GM19023 (cell line): Measurements from ENCODE around the gene PTPRM.

Source experiments
- ATAC-seq: cut with Tn5 transposase; IDR thresholded peaks from one replicate; pipeline ENCODE4 v1.9.1; 2021; ENCODE audit warnings: mild to moderate bottlenecking, moderate library complexity; ENCODE audit not compliant: unreplicated experiment

The PTPRM gene

DNA sequence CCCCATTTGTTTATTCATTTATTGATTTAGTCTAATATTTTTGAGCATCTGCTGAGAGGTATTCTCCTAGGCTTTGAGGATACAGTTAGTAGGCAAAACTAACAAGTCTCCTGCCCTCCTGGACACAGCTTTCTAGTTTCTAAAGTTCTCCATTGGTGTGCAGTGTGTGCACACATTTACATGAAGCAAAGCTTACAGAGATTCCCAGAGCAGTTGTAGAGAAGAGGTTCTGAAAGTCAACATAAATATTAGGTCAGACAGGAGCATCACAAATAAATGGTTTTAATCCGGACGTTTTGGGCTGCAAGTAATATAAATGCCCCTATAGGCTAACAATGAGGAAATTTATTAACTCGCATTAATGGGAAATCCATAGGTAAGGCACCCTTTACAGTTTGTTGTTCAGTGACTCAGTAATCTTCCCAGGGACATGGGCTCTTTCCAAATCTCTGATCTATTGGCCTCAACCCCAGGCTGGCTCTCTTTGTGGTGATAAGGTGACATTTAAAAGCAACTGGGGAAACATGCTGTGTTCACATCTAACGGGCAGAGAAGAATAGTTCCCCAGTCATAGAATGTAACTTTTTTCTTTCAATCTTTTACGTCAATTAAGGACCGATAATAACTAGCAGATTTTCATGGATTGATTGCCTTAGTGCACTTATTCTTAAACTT, 407.2 kb downstream of the PTPRM start:
- no peak for ATAC-seq

DNA sequence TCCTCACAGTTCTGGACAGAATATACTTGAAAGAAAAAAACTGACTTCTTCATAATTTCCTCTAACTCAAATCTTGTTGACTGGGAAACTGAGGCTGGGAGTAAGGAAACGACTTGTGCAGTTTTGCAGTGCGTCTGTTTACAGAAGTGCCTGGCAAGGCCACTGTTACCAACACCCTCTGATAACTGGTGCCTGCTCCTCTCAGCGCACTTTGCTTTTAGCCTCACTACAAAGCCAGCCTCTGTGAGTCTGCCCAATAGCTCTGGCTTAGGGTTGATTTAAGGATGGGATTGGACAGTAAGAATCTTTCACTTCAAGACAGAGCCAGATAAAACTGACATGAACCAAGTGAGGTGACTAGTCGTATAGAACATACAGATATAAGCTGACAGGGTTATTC, 410.8 kb downstream of the PTPRM start:
- no peak for ATAC-seq

DNA sequence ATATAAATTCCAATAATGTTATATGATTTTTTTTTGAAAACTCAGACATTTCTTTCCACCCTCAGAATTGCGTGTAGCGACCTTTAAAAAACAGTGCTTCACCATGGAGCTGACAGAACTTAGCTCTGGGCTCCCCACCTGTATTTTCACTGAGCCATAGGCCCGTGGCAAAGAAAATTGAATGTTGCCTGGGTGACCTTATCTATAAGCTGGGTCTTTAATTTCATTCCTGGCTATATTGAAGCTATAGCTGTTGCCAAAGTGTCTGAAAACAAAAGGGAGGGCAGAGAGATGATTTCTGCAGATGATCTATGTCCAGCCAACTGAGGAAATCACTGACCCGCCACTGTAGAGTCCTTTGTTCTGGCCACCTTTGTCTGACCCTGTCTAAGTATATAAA, 411.7 kb downstream of the PTPRM start:
- ATAC-seq = no peak

DNA sequence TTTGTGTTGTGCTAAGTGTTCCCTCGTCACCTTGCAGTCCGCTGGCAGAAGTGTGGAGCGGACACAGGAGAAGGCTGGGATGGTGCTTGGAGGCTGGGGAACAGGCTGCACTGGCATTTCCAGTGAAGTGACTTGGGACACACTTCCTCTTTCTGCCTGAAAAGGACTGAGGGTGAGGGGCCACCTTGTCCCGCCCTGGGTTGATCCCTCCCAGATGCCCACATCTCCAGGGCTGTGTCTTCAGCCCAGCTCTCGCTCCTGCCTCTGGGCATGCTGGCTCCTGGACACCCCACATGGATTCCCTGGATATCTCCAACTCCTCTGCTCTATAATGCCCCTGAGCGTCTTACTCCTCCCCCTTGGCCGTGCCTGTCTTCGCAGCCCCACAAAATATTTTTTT, 412.6 kb downstream of the PTPRM start:
- ATAC-seq = no peak

DNA sequence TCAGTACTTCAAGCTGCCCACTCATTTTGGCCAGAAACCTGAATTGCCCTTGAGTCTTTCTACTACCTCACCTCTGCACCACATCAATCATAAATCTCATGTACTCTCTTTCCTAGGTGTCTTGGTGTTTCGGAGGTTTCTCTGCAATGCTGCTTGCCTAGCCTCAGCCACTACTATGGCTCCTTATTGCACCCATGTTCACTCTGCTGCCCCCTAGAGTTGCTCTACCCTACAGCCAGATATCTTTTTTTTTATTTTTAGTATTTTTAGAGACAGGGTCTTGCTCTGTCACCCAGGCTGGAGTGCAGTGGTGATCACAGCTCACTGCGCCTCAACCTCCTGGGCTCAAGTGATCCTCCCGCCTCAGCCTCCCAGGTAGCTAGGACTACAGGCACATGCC, 413.0 kb downstream of the PTPRM start:
- no peak for ATAC-seq

DNA sequence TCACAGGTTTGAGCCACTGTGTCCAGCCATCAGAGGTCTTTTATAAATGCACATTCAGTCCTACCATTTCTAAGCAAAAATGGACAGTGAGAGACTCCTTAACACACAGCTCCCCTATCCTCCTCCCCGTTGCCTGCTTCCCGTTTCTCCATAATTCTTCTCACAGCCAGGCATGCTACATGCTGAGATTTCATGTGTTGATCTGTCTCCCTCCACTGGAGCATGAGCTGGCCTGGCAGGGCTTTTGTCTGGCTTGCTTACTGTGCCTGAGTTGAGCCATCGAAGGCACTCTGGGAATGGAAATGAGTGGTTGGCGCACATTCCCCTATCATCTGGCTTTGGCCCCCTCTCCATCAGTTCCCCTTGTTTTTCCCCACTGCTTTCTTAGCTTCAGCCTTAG, 413.5 kb downstream of the PTPRM start:
- ATAC-seq = no peak

DNA sequence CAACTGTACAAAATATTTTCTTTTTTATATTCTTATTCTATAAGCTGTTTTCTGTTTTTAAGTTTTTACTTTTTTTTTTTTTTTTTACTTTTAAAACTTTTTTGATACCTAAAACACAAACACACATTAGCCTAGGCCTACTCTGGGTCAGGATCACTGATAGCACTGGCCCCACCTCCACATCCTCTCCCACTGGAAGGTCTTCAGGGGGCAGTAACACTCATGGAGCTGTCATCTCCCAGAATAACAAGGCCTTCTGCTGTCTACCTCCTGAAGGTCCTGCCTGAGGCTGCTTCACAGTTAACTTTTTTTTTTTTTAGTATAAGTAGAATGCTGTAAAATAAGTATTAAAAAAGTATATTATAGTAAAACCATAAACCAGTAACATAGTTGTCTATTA, 415.1 kb downstream of the PTPRM start:
- no peak for ATAC-seq

DNA sequence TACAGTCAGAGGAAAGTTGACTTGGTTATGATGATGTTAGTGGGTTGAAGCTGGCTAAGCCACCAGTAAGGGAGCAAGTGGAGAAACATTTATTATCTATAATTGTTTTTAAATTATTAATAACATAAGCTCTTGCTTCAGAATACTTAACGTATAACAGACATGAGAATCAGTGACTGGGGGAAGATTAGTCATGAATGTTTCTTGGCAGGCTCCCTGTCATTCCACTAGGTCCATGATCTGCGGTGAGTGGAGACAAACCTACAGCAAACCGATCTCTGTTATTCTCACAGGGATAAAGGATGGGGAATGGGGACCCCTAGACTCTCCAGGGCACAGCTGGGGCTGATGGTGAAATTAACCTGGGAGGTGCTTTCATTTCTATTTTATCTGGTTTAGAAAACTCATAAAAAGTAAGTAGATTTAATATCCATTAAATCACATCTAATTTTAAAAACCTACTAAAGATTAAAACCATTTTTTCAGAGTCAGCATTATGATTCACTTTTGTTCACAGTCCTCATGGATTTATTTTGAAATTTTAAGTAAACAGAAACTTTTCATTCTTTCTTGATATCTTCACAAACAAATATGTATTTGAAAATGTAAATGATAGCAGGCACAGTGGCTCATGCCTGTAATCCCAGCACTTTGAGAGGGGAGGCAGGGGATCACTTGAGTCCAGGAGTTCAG, 420.3 kb downstream of the PTPRM start:
- no peak for ATAC-seq

DNA sequence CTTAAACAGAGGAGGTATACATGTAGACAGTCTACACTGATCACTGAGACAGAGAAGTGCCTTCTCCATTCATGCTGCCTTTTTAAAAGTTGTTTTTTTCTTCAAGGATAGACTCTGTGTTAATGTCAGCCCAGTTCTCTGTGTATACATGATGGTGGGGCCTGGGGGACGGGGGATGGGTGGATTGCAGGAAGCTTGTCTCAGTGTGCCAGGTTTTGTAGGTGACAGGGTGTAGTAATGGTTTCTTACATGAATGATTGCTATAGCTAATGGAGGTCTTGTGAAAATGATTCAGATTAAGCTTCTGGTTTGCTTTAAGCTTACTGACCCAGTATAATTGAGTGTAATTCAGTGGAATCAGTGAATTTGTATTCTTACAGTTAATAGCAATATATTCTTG, 423.6 kb downstream of the PTPRM start:
- no peak for ATAC-seq

DNA sequence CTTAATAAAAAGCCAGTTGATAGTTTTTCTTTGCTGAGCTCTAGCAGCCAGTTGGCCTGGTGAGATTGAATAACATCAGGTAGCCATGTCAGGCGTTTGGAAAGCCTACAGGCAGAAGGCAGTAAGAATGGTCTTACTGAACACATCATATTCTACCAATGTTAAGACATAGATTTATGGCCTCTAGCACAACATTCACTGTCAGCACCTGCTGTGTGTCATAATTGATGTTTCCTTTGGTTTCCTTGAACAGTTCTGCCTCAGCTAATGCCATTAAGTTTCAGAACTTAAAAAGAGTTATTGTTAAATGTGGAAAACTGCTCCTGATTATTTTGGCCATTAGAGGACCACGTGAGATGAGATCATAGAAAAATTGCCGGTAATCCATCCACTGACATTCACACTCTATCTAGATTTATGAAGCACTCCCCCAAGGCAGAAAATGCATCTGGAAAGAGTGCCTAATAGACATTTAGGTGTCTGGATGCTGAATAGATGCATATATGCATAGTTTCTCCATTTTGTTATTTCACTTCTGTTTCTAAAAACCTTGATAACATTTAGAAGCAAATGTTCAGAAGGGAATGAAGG, 434.7 kb downstream of the PTPRM start:
- ATAC-seq = no peak

DNA sequence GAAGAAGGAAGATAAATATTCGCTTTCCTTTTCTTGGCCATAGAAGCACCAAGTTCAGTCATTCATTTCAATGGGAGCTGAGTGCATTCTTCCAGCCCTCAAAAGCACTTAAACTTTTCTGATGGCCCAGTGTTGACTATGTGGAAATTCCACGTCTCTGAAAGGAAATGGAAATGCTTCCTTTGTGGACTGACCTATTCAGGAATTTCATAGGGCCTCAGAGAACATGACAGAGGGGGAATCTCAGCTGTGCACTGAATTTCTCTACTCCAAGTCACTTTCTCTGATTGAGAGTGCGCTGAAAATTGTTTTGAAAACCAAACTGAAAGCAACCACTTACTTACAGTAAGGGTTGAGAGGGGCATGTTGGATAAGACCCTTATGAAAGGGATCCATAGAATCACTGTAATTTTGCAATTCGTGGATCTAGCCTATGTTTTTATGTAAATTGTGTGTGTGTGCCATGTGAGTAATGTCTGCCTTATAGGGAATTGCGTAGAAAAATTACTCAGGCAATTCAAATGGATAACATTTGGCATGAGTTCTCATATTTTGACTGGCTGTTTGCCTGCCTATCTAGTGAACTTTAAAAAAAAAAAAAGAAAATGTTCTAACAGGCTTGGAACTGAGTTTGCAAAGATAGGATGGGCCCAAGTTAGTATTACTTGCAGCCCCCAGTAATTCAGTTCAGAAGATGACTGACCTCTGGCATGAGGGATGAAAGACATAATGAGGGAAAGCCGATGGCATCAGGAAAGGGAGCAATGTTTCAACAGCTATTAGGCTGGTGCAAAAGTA, 437.0 kb downstream of the PTPRM start:
- no peak for ATAC-seq

DNA sequence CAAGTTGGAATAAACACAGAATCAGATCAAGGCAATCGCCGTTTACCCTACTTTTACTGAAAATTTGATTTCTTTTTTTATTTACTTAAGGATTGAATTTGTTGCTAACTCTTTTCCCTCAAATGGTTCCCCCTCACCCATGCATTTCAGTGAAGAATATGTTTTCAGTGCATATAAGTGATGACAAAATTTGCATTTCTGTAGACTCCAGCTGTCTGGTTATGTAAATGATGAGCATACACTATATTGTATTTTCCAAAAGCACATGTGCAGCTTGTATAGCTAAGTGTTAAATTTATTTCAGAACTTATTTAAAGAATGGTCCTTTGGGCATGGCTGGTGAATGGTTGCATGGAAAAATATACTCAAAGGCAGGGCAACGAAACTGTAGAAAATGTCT, 437.7 kb downstream of the PTPRM start:
- no peak for ATAC-seq

DNA sequence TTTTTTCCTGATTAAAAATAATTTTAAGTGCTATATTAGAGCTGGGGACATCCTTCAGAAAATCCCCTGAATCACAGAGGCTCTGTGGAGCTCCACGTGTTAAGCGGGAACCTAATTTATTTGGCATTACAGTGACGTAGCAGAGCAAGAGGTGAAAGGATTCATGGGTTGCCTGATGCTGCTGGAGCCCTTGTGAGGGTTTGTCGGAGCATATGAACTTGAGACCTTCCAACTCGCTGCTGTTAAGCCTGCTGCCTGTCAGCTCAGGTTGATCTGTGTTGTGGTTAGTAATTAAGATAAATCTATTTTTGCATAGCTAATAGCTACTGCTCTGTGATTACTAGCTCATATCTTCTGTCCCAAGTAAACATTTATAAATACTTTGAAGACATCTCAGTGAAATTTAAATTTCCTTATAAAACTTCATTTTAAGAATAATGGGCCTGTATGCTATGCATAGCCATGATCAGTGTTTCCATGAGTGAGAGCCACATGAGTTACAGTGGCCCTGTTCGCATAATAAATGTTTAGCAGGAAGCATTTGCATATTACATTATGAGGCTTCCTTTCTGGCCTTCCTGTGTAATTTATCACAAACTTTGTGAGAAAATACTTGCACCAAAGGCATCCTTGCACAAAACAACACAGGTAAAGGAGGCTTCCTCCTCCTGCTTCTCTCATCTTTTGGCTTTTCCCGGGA, 438.9 kb downstream of the PTPRM start:
- ATAC-seq = no peak

DNA sequence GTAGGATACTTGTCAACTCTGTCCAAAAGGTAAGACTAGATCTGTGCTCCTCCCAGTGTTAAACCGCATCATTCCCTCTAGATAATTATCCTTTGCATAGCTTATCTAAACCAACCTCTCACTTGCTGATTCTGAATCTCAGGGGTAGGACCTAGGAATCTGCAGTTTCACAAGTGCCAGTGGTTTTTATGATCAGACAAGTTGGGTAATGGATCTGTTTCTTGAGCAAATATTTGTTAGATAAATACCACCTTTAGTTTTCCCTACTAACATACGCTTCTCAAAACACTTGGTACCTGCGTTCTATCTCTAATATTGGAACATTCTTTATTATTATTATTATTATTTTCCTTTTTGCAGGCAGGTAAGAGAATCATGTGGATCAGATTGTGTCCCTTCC, 439.9 kb downstream of the PTPRM start:
- no peak for ATAC-seq

DNA sequence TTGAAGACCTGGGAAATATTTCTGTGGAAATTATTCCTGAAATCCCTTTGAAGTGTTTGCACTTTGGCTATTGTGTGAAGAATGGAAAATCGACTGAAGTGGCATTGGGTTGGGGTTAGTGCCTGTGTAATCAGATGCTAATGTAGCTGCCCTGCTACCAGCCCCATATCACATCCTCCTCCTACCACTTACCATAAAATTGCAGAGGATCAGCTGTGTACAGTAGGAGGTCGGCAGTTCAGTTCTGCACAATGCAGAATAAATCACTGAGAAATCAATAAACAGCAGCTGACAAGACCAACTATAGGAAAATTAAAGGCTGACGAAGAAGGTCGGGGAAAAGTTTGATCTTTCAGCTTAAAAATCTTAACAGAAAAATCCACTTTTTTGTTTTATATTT, 440.9 kb downstream of the PTPRM start:
- ATAC-seq = no peak

DNA sequence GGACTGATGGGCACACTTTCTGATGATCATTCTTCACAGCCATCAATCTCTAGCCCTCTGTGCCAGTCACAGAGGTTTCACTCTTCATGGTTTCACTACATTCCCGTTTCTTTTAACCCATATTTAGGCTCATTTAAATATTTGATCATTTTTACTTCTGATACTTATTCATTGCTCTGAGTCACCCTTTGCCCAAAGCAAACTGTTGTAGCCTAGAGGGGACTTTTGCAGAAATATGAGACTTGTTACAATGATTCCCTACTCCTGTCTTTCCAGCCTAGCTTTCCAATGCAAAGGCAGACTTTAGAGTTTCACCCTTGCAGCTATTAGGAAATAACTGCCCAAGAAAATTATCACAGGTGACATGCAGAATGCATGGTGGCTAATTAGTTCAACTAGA, 444.2 kb downstream of the PTPRM start:
- ATAC-seq = no peak

DNA sequence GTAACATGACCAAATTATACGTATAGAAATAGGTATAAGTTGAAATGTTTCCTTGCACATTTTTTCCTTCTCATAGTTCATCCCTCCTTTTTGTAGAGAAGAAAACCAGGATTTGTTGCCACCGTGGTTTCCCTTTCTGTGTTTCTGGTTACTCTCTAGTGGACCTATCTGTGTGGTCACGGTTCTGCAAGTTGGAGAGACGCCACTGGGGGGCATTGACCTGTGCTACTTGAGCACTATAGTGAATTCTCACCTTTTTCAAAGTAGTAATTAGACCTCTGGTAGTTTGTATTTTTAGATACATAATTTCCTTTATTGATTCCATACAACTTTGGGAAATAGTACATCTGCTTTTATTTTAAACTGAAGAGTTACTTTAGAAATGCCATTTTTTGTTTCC, 444.8 kb downstream of the PTPRM start:
- no peak for ATAC-seq

DNA sequence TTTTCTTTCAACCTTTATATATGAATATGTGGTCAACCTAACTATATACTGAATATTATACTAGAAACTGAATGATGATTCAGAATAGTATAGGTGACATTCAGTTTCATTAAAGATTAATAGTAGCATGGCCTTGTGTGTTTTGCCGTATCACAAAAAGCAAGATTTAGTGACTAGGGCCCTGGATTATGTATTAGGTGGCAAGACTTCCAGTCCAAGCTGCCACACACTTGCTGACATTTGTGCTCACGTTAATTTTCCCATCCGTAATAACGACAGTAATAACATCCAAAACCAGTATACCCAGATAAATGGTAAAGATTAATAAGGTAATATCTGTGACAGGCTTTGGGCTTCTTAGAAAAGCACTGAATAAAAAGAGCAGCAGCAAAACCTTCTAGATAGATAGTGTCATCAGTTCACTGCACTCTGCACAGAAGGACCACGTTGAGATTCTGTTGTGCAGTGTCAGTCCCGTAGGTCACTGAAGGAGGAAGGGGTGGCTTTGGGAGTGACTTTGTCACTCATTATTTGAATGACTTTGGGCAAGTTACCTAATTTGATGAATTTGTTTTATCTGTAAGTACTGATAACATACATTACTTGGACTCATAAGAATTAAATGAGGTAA, 451.7 kb downstream of the PTPRM start:
- ATAC-seq = no peak

DNA sequence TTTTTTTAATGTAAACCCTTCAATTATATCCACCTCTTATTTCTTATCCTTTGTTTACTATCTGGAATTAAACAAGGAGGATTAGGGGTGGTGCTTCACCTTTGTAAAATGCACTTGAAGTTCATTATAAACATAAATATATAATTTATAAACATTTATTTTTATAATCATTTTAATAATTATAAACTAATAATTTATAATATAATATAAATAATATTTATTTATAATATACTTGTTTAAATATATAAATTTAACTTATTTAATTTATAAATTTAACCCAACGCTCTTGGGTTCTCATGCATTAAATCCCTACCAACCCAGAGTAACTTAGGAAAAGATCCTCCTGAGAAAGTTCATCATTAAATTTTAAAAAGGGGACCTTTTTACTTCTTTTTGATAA, 452.5 kb downstream of the PTPRM start:
- ATAC-seq = no peak

DNA sequence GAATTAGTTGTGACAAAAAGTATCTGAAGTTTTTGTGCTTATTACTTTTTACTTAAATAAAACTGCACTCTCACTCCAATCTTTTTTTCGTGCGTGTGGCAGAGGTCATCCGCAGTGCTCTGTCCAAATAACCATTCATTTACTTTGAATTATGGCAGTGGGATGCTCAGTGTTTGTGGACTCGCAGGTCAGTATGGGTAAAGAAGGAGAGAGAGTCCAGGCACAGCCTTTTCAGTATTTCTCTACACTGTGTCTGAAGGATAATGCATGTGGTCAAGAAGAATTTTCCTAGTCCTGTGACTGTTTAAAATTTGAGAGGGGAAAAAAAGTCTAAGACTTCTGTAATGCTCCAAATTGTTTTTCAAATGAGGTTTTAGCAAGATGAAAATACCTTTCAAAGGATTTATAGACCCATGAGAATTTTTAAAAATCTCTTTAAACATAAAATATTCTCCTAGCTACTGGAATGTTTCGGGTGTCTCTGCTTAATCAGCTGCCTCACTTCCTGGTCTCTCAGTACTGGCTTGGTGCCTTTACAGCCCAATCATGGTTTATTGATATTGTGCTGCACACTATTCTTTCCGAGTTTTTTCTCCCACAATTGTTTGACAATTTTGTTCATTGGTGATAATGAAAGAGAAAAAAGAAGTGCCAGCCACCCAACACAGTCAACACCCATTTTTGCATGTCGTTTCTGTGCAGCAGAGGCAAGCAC, 453.2 kb downstream of the PTPRM start:
- no peak for ATAC-seq
